Measurements from ENCODE around the gene CEP295NL.
A peak's percentile ranks its signal among the peaks of the same experiment; 100 is the strongest.

CEP295NL gene

DNA sequence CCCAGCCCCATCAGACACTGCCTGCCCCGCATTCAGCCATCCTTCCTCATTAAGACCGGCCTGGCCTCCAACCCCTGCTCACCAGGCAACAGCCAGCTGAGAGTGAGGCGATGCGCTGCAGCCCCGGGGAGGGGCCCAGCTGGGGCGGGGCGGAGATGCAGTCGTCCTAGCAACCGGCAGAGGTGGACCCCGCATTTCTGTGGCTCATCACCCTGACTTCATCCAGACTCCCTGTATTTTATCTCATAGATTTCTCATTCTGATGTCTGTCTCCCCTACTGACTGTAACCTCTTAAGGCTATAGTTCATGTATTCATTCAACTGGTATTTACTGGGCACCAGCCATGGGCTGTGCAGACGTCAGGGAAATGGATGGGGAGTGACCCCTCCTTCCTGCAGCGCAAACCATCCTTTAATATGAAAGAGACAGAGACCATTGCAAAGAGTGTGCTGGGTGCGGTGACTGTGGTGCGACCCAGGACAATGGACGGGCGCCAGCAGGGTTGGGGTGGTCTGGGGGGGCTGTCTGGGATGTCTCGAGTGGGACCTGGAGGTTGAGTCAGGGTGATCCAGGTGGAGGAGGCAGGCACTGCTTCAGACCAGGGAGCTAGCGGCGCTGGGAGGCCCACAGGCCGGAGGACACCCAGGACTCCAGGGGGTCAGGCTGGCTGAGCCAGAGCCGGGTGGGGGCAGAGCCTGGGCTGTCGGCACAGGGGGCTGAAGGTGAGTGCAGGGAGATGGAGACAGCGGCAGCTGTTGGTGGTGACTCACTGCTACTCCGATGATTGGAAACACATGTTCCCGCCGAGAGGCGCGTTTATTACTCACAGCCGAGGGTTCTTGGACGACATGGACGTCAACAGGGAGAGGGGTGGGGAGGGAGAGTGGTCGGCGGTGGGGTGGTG is 32.7 kb upstream of the CEP295NL start:
- peak; percentile 87 for DNase-seq (ENCODE audit: extremely low read depth, low read depth)
- no peak for TF ChIP-seq CTCF (IDR thresholded peaks at IDR 0.05; ENCODE audit: low read depth, low read length)

GRCh38 chr17:78934681-78935418 is 31.8 kb upstream of the CEP295NL start:
- no peak for TF ChIP-seq CTCF (IDR thresholded peaks at IDR 0.05; ENCODE audit: low read depth, low read length)
- DNase-seq (ENCODE audit: extremely low read depth, low read depth), result no peak

DNA sequence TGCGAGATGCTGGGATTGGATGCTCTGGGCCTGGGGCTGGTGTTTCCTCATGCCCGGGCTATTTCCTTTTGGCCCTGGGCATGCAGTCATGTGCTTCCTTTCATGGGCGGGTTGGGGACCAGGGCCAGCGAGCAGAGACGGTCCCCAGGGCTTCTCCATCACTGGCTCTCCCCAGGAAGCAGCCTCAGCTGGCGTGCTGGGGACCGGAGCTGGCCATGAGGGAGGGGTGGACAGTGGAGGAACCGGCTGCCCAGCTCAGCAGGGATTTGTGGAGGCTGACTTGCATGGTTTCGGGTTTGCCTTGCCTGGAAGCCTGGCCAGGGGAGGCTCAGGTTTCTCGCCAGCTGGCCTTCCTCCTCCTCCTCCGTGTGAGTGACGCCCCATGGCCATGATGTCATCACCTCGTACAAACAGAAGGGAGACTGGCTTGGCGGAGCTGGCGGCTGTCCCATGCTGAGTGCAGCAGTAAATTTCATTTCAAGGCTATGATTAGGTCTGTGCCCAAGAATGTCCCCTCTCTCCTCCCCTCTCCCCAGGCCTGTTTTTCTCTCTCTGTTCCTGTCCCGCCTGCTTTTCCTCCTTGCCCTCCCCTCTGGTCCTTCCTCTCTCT is 31.1 kb upstream of the CEP295NL start:
- no peak for TF ChIP-seq CTCF (IDR thresholded peaks at IDR 0.05; ENCODE audit: low read depth, low read length)

GRCh38 chr17:78933025-78933958 is 30.3 kb upstream of the CEP295NL start:
- TF ChIP-seq CTCF (IDR thresholded peaks at IDR 0.05; ENCODE audit: low read depth, low read length), result no peak
- DNase-seq (ENCODE audit: extremely low read depth, low read depth), result peak; percentile 84

More for the DNA sequence above, 31.1 kb upstream of the CEP295NL start:
- DNase-seq (ENCODE audit: extremely low read depth, low read depth), result peak; percentile 97

GRCh38 chr17:78929908-78930775 is 27.1 kb upstream of the CEP295NL start:
- DNase-seq (ENCODE audit: extremely low read depth, low read depth), result no peak
- no peak for TF ChIP-seq CTCF (IDR thresholded peaks at IDR 0.05; ENCODE audit: low read depth, low read length)

Data from AG09319 (cell line).